ENCODE results near the gene CTSC.

The CTSC gene

GRCh38 chr11:88284336-88285050 lies 53.0 kb downstream of the CTSC start:
- ChIA-PET POLR2A (interaction anchor here (0.6 kb wide), 1 partner anchor 206 kb away, joined by 3 read pairs; no protein-coding TSS in a partner anchor), CTCF (interaction anchor here (0.6 to 1.1 kb wide), 3 partner anchors 12 to 954 kb away, joined by 3 read pairs; no protein-coding TSS in a partner anchor)
- Histone ChIP-seq H3K4me1 (ENCODE audit: control insufficient read depth, insufficient read depth, low read length) (peaks cover 8% of the 10 kb centered on the region), H3K4me3 (ENCODE audit: low read depth, low read length) (no peak overlapping the region), H3K9me3 (ENCODE audit: control insufficient read depth, insufficient read depth, low read depth, low read length) (no peaks in the 10 kb centered on the region), H3K36me3 (ENCODE audit: control insufficient read depth in 2 of 2, insufficient read depth in 1 of 2, low read length in 2 of 2) (no peaks in the 10 kb centered on the region), H3K27ac (ENCODE audit: extremely low read depth, low read depth, low read length) (no peak overlapping the region)
- TF ChIP-seq ZNF426 (tag by site-specific recombination; IDR thresholded peaks at IDR 0.05) (no peak), ZNF2 (tag by site-specific recombination; IDR thresholded peaks at IDR 0.05) (no peak), HOXA7 (CRISPR knock-in tag; IDR thresholded peaks at IDR 0.05; ENCODE audit: borderline replicate concordance) (no peak), MYNN (tag by site-specific recombination; IDR thresholded peaks at IDR 0.05; ENCODE audit: borderline replicate concordance) (no peak), KLF10 (tag by site-specific recombination; IDR thresholded peaks at IDR 0.05) (no peak), ZNF785 (tag by site-specific recombination; IDR thresholded peaks at IDR 0.05) (no peak), YY1 (tag by site-specific recombination; IDR thresholded peaks at IDR 0.05) (no peak), ZBTB49 (tag by site-specific recombination; IDR thresholded peaks at IDR 0.05; ENCODE audit: low read depth) (no peak), ZNF335 (tag by site-specific recombination; conservative IDR thresholded peaks at IDR 0.05) (no peak), OVOL3 (tag by site-specific recombination; IDR thresholded peaks at IDR 0.05) (no peak), ZNF302 (tag by site-specific recombination; IDR thresholded peaks at IDR 0.05; ENCODE audit: low read depth) (no peak), TSHZ1 (tag by site-specific recombination; IDR thresholded peaks at IDR 0.05; ENCODE audit: borderline replicate concordance) (no peak)
- TF ChIP-seq, protein P1, sequence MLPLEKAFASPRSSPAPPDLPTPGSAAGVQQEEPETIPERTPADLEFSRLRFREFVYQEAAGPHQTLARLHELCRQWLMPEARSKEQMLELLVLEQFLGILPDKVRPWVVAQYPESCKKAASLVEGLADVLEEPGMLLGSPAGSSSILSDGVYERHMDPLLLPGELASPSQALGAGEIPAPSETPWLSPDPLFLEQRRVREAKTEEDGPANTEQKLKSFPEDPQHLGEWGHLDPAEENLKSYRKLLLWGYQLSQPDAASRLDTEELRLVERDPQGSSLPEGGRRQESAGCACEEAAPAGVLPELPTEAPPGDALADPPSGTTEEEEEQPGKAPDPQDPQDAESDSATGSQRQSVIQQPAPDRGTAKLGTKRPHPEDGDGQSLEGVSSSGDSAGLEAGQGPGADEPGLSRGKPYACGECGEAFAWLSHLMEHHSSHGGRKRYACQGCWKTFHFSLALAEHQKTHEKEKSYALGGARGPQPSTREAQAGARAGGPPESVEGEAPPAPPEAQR (tag by site-specific recombination; IDR thresholded peaks at IDR 0.05), result no peak
- TF ChIP-seq, protein P2, sequence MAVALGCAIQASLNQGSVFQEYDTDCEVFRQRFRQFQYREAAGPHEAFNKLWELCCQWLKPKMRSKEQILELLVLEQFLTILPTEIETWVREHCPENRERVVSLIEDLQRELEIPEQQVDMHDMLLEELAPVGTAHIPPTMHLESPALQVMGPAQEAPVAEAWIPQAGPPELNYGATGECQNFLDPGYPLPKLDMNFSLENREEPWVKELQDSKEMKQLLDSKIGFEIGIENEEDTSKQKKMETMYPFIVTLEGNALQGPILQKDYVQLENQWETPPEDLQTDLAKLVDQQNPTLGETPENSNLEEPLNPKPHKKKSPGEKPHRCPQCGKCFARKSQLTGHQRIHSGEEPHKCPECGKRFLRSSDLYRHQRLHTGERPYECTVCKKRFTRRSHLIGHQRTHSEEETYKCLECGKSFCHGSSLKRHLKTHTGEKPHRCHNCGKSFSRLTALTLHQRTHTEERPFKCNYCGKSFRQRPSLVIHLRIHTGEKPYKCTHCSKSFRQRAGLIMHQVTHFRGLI (tag by site-specific recombination; IDR thresholded peaks at IDR 0.05), result no peak
- TF ChIP-seq, protein P3, sequence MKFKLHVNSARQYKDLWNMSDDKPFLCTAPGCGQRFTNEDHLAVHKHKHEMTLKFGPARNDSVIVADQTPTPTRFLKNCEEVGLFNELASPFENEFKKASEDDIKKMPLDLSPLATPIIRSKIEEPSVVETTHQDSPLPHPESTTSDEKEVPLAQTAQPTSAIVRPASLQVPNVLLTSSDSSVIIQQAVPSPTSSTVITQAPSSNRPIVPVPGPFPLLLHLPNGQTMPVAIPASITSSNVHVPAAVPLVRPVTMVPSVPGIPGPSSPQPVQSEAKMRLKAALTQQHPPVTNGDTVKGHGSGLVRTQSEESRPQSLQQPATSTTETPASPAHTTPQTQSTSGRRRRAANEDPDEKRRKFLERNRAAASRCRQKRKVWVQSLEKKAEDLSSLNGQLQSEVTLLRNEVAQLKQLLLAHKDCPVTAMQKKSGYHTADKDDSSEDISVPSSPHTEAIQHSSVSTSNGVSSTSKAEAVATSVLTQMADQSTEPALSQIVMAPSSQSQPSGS (tag by site-specific recombination; IDR thresholded peaks at IDR 0.05; ENCODE audit: low read depth), result no peak
